DMS79 (cell line): Measurements from ENCODE around the gene ZNF778.
"Not testable (repeated sequence)": the region's sequence is repeated elsewhere in the genome, so short reads cannot be mapped to it uniquely, and the experiment has no call there.

Experiments
- DNase-seq: peaks from one replicate; lab custom pipeline; 2025; lab: John Stamatoyannopoulos, UW

The ZNF778 gene

GRCh38 chr16:89183463-89183862, 34.0 kb upstream of the ZNF778 start:
- DNase-seq: no peak

DNA sequence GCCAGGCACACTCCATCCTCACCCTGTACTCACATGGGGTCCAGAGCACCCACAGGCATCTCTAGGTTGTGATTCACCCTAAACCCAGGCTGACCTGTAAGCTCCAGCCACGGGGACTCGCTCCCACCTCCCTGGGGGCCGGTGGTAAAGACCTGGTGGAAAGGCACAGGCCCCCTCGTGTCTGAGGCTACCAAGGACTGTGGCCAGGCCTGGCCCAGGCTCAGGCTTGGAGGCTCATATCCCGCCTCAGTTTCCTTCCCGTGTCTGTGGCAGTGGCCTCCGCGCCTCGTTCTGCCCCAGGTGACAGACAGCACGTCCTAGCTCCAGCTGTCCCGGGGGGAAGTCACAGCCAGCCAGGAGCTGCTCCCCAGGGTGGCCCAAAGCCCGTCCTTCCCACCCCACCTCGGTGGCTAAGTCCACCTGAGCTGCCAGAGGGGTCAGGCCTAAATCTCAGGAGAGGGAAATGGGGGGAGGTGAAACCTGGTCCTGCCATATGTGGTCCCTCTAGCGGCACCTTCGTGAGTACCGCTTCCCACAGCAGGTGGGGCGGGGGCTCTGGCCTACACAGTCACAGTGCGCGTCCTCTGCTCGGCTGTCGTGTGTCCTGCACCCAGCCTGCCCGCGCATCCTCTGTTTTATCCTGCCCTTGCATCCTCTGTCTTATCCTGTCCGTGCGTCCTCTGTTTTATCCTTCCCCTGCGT, 33.4 kb upstream of the ZNF778 start:
- DNase-seq: no peak

DNA sequence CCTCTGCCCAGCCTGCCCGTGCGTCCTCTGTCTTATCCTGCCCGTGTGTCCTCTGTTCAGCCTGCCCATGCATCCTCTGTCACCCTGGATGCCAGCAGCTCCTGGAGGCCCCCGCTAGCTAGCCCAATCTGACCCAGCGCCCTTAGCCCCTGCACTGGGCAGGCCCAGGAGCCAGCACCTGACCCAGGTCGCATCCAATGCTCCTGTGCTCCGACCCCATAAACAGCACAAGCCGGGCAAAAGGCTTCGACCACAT, 32.9 kb upstream of the ZNF778 start:
- DNase-seq: no peak

GRCh38 chr16:89184933-89185794, 32.3 kb upstream of the ZNF778 start:
- DNase-seq: no peak

DNA sequence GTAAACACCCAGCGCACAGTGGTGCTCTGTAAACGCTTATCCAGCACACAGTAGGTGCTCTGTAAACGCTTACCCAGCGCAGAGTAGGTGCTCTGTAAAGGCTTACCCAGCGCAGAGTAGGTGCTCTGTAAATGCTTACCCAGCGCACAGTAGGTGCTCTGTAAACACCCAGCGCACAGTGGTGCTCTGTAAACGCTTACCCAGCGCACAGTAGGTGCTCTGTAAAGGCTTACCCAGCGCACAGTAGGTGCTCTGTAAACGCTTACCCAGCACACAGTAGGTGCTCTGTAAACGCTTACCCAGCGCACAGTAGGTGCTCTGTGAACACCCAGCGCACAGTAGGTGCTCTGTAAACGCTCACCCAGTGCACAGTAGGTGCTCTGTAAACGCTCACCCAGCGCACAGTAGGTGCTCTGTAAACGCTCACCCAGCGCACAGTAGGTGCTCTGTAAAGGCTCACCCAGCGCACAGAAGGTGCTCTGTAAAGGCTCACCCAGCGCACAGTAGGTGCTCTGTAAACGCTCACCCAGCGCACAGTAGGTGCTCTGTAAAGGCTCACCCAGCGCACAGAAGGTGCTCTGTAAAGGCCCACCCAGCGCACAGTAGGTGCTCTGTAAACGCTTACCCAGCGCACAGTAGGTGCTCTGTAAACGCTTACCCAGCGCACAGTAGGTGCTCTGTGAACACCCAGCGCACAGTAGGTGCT, 31.5 kb upstream of the ZNF778 start:
- DNase-seq: not testable (repeated sequence)

- not testable (repeated sequence) for DNase-seq
These were observed 30.9 kb upstream of the ZNF778 start for GRCh38 chr16:89186593-89187031.

DNA sequence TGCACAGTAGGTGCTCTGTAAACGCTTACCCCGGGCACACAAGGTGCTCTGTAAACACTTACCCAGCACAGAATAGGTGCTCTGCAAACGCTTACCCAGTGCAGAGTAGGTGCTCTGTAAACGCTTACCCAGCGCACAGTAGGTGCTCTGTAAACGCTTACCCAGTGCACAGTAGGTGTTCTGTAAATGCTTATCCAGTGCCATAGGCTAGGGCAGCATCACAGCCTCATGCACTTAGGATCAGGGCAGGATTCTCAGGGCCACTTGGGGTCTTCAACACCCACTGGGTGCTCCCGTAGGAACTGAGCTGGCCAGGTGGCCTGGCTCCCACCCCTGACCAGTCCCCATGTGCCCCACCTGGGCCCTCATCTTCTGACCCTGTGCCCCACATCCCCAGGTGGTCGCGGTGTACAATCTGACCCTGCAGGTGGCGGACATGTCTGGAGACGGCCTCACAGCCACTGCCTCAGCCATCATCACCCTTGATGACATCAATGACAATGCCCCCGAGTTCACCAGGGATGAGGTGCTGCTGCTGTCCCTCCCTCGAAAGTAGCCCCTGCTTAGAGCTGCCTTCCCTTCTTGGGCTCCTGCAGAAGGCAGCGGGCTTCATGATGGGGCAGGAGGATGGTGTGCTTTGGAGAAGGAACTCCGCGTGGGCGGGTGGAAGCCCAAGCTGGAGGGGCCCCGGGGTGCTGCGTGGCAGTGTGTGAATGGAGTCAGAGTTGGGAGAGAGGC, 30.3 kb upstream of the ZNF778 start:
- no peak for DNase-seq

DNA sequence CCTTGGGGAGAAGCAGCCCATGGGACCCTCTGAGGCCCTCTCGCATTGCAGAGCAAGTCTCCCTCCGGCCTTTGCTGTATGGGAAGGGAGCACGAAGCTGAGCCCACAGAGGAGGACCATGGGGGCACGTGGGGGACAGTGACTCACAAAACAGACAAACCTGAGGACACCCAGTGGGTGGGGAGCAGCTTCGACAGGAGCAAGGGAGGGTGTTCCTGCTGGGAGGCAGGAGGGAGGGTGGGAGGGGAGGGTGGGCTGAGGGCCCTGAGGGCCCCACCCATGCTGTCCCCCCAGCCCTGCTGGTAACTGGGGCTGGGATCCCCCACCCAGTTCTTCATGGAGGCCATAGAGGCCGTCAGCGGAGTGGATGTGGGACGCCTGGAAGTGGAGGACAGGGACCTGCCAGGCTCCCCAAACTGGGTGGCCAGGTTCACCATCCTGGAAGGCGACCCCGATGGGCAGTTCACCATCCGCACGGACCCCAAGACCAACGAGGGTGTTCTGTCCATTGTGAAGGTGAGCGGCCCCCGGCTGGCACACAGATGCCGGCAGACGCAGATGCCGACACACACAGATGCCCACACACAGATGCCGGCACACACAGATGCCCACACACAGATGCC, 29.6 kb upstream of the ZNF778 start:
- no peak for DNase-seq

DNA sequence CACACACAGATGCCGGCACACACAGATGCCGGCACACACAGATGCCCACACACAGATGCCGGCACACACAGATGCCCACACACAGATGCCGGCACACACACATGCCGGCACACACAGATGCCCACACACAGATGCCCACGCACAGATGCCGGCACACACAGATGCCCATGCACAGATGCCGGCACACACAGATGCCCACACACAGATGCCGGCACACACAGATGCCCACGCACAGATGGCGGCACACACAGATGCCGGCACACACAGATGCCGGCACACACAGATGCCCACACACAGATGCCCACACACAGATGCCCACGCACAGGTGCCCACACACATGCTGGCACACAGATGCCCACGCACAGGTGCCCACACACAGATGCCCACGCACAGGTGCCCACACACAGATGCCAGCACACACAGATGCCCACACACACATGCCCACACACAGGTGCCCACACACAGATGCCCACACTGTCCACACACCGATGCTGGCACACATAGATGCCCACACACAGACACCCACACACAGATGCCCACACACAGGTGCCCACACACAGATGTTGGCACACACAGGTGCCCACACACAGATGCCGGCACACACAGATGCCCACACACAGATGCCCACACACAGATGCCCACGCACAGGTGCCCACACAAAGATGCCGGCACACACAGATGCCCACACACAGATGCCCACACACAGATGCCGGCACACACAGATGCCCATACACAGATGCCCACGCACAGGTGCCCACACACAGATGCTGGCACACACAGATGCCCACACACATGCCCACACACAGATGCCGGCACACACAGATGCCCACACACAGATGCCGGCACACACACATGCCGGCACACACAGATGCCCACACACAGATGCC, 28.8 kb upstream of the ZNF778 start:
- not testable (repeated sequence) for DNase-seq

DNA sequence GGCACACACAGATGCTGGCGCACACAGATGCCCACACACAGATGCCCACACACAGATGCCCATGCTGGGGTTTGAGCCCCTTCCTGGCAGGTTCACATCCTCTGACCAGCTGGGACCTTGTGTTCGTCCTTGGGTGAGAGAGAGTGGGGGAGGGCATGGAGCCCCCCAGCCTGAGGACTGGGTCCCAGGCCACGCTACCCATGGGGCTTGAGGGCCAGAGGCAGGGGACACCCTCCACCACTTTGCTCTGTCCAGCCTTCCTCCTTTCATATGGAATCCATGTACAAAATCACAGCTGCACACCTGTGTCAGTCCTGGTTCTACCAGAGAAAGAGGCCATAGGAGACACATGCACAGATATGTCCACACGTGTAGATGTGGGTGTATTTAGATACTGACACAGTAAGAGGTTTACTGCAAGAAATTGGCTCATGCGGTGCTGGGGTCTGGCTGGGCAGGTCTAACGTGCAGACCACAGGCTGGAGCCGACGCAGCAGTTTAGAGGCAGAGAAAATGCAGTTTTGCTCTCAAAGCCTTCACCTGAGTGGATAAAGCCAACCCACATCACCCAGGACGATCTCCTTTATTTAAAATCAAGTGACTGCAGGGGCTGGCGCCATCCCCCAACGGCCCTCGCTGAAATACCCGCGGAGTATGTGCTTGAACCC, 28.0 kb upstream of the ZNF778 start:
- no peak for DNase-seq

GRCh38 chr16:89190150-89190958, 27.1 kb upstream of the ZNF778 start:
- no peak for DNase-seq

DNA sequence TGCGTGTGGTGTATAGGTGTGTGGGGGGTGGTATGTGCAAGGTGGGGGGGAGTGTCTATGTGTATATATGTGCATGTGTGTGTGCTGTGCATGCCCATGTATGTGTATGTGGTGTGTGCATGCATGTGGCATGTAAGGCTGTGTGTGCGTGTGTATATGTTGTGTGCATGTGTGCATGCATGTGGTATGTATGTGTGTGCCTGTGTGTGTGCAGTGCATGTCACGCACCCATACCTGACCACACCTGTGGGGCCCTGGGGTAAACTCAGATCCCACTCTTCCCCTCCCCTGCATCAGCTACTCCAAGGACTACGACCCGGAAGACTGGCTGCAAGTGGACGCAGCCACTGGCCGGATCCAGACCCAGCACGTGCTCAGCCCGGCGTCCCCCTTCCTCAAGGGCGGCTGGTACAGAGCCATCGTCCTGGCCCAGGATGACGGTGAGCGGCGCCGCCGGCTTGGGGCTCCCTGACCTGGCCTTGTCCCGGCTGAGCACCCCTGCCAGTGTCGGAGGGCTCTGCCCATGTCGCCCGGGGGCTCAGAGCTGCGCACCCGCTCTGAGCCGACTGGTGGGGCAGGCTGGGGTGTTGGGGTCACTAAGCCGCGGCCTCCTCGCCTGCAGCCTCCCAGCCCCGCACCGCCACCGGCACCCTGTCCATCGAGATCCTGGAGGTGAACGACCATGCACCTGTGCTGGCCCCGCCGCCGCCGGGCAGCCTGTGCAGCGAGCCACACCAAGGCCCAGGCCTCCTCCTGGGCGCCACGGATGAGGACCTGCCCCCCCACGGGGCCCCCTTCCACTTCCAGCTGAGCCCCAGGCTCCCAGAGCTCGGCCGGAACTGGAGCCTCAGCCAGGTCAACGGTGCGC, 26.2 kb upstream of the ZNF778 start:
- no peak for DNase-seq

GRCh38 chr16:89191901-89192185, 25.7 kb upstream of the ZNF778 start:
- no peak for DNase-seq

GRCh38 chr16:89192186-89192955, 25.1 kb upstream of the ZNF778 start:
- not testable (repeated sequence) for DNase-seq

DNA sequence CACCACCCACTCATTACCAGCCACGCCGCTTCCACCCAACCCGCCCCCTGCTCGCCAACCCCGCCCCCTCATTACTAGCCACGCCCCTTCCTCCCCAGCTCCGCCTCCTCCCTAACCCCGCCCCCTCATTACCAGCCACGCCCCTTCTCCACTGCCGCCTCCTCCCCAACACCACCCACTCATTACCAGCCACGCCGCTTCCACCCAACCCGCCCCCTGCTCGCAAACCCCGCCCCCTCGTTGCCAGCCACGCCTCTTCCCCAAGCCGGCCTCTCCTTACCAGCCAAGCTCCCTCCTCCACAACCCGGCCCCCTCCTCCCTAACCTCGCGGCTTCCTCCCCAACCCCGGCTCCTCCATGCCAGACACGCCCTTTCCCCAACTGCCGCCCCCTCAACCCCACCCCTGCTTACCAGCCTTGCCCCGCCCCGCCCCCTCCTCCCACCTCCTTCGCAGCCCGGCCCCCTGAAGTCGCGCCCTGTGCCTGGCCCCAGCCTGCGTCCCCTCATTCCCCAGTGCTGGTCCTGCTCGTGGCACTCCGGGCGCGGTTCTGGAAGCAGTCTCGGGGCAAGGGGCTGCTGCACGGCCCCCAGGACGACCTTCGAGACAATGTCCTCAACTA, 24.4 kb upstream of the ZNF778 start:
- no peak for DNase-seq

- DNase-seq: no peak
These were observed 23.8 kb upstream of the ZNF778 start for GRCh38 chr16:89193576-89194293.
